HG03558 (cell line): ENCODE results near the gene ALG9.
"Not testable (repeated sequence)": the region's sequence is repeated elsewhere in the genome, so short reads cannot be mapped to it uniquely, and the experiment has no call there.

Experiments used
- ATAC-seq: cut with Tn5 transposase; IDR thresholded peaks from one replicate; pipeline ENCODE4 v1.9.1; 2021; ENCODE audit warnings: moderate number of reproducible peaks; ENCODE audit not compliant: unreplicated experiment; ENCODE audit errors: extremely low read depth

ALG9 gene

DNA sequence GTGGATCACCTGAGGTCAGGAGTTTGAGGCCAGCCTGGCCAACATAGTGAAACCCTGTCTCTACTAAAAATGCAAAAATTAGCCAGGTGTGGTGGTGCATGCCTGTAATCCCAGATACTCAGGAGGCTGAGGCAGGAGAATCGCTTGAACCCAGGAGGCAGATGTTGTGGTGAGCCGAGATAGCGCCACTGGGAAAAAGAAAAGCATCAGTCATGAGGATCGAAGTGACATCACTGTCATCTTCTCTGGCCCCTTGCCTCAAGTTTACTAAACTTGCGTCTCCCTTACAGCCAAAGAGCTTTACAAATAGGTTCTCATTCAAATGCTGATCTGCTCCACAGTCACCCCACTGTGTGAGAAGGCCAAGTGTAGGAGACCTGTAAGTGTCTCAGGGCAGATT lies 100.2 kb downstream of the ALG9 start:
- not testable (repeated sequence) for ATAC-seq

DNA sequence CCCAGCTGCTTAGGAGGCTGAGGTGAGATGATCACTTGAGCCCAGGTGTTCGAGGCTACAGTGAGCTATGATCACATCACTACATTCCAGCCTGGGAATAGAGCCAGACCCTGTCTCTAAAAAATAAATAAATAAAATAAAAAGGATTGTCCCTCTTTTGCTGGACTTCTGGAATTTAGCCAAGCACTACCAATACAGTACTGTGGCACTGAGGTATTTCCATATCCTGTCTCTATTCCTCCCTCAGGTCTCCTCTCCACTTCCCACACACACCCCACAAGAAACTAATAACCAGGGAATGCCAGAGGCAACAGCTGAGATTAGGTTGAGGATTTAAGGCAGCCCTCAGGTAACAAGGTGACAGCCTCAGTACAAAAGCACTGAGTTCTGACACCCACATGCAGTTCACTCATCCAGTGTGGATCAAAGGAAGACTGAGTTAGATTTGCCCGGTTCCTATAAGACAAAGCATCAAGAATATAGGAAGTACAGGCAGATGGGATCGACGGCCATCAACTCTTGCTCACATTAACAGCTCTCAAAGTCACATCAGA lies 100.7 kb downstream of the ALG9 start:
- ATAC-seq = no peak

DNA sequence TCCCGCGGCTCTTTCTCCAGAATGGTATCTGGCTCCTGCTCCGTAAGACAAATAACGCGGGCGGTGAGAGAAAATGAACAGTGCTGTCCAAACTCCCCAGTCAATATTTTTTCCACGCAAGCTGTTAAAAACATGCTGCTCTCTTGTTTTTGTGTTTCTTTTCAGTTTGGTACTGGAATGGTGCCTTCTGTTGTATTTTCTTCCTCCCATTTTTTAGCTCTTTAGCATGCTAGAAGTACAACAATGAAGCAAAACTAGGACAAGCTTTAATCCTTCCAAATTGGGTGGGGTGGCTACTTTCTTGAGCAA lies 104.6 kb downstream of the ALG9 start:
- ATAC-seq = no peak

DNA sequence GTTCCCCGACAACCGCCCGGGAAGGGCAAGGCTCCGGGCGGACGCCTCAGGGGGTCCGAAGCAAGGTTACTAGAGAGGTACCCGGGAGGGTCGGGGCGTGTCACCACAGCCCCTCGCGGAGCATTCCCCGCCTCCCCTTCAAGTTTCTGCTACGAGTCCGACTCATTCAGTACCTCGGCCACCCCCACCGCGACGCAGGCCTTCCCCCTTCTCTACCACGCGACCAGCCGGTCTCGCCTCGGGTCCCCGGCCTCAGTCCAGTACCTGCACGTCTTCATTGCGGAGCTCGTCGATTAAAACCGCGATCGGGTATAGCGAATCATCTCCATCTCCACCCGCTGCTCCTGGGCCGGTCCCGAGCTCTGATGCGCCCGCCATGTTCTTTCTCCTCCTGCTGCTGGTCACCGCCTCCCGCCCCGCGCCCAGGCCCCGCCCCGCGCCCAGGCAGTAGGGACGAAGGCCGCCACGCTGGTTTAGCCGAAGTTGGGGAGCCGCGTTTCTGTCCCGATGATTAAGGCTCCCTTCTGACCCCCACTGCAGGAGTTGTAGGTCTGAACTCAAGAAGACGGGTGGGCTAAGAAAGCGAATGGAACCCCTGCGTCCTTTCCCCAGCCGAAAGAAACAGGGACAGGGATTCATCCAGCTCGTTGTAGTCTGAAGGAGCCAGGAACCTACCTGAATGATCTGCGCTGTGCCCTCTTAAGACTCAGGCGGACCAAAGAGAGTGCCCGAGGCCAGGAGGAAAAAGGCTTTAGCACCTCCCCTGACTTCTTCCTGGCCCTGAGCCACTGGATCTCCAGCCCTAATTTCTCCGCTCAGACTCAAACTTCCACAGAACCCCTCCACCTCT lies 105.2 kb downstream of the ALG9 start, which contains the start of gene PPP2R1B:
Gene PPP2R1B (minus strand): TSS at position 406 of the 850 bp plus-strand sequence. CDS start 28 bp downstream, at position 378.
- no peak for ATAC-seq

DNA sequence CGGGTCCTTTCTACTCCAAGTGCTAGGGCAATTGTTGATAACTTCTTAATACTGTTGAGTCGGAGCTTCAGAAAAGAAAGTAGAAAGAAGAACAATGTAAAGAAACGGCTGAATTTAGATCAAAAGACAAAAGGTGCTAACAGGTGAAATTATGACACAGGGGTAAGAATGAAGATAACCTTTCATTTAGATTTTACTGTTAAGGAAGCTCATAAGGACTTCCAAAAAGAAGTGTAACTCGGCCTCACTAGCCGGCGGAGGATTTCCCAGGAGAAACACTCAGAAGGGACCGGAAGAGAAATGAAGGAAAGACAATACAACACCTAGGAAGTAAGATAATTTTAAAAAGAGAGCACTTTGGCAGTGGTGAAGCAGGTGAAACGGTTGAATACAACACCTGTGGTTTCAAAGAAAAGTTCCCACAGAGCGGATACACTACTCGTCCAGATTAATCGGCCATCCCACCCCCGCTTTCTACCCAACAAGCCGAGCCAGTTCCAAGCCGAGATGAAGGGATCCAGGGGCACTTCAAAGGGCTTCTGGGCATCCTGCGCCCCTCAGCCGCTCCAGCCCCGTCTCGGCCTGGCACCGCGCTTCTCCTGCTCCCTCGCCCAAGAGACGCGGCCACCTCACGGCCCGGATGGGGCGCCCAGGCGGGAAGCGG lies 105.9 kb downstream of the ALG9 start:
- ATAC-seq = no peak

DNA sequence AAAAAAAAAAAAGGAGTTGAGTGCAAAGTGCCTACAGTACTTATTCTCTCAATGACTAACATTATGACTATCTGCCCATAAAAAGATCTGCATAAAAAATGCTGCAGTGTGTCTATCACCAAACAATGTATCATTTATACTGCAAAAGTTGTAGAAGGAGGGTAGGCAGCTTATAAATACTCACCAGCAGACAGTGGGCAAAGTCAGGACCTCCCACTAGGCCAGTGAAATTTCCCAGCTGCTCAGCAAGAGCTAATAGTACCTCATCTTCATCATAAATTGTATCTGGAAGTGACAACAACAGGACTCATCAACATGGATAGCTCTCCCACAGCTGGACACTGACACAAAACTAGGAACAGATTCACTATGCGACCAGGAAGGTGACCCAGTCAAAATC lies 106.8 kb downstream of the ALG9 start:
- no peak for ATAC-seq

DNA sequence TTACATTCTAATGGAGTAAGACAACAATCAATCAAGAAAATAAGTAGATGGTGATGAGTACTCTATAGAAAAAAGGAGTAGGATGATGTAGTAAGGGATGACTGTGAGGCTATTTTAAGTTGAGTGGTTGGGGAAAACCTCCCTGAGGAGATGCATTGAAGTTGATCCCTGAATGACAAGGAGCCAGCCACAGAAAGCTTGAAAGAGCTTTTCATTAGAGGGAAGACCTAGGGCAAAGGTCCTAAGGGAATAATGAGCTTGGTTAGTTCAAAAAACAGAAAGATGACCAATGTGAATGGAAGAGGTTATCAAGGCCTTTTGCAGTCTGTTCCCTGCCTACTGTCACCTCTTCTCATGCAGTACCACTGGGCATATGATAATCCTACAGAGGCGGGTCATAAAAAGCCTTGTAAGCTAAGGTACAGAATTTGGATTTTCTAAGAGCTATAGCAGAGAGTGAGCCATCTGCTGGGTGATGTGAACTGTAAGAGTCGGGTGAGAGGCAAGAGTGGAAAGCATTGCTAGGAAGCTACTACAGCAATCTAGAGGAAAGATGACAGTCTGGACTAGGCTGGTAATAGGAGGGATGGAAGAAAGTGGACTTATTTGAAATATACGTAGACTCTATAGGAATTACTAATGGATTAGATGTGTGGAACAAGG lies 108.3 kb downstream of the ALG9 start:
- no peak for ATAC-seq

DNA sequence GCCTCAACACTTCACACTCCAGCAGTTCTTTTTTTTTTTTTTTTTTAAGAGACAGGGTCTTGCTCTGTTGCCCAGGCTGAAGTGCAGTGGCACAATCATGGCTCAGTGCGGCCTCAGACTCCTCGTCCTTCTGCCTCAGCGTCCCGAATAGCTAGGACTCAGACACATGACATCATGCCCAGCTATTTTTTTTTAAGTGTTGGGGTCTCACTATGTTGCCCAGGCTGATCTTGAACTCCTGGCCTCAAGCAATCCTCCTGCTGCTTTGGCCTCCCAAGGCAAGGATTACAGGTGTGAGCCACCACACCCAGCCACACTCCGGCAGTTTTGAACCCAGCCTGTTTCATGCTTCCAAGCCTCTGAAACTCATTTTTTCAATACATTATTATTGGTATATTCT lies 108.9 kb downstream of the ALG9 start:
- ATAC-seq = no peak

DNA sequence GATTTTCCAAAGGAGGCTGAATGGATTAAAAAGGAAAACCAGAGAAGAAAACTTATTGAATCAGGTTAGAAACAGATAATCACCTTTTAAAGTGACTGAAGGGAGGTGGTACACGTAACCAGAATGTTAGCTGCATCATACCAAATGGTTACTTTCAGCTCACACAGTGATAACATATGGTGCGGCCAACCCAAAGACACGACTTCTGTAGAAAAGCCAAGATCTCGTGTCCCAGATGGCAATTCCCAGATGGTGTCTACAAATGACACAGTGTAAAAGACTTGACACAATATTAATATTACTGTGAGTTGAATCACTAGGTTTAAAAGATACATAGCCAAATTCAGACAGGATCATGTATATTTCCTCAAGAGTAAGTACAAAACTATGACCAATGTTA lies 110.3 kb downstream of the ALG9 start:
- ATAC-seq = no peak

DNA sequence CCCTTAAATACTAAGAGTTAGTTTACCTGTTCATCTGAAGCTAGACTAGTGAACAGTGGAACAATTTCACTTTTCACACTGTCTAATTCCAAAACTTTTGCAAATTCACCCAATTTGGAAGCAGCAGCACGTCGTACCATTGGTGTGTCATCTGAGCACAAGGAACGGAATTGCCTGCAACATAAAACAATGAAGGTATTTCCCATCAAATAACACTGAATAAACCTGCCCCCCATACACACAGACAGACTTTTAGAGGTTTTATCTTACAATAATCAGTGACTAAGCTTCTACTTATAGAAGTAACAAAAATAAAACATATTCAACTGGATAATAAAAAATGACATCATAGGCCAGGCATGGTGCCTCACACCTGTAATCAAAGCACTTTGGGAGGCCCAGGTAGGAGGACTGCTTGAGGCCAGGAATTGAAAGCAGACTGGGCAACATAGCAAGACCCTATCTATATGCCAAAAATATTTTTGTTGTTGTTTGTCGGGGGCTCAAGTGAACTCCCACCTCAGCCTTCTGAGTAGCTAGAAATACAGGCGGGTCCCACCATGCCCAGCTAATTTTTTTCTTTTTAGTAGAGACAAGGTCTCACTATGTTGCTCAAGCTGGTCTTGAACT lies 111.5 kb downstream of the ALG9 start:
- no peak for ATAC-seq

DNA sequence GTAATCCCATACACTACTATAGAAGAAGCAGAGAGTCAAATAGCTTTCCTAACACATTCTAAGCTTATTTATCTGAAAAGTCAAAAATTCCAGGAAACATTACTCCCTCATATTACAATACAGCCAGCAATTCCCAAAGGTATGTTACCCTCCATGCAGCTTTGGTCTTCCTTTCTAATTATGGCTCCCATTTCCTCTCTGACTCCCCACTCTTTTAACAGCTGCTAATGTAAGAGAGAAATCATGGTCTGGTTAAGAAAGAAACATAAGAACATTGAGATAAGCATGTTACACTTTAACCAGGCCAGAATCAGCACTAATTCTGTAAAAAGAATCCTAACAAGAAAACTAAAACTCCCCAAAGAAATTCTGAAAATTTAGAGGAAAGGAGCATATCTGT lies 112.0 kb downstream of the ALG9 start:
- ATAC-seq = no peak

DNA sequence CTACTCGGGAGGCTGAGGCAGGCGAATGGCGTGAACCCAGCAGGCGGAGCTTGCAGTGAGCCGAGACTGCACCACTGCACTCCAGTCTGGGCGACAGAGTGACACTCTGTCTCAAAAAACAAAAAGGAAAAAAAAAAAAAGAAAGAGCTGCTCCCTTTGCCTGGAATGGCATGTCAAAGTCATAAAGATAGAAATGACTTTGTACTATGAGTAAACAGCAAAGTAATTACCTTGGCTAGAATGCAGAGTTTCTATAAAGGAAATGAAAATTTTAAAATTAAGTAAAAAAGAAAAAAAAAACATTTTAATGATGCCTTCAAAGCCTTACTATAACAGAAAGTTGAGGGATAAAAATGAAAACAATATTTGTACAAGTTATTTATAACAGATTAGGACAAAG lies 115.3 kb downstream of the ALG9 start:
- no peak for ATAC-seq

DNA sequence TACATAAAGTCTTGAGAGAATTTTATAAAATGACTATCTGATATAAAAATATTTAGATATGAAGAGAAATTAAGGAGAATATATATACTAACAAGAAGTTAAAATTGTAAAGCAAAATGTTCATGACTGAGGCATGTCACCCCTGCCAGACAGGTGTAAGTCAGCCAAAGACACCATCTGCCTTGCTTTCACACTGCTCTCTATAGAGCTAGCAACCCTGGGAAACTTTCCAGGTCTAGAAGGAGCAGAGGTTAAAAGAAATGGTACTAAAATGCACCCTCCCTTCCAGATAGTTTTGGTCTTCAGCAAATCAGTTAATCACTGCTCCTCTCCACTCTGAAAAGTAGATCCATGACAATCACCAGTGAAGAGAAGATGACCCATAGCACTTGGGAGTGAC lies 121.7 kb downstream of the ALG9 start:
- ATAC-seq = no peak

DNA sequence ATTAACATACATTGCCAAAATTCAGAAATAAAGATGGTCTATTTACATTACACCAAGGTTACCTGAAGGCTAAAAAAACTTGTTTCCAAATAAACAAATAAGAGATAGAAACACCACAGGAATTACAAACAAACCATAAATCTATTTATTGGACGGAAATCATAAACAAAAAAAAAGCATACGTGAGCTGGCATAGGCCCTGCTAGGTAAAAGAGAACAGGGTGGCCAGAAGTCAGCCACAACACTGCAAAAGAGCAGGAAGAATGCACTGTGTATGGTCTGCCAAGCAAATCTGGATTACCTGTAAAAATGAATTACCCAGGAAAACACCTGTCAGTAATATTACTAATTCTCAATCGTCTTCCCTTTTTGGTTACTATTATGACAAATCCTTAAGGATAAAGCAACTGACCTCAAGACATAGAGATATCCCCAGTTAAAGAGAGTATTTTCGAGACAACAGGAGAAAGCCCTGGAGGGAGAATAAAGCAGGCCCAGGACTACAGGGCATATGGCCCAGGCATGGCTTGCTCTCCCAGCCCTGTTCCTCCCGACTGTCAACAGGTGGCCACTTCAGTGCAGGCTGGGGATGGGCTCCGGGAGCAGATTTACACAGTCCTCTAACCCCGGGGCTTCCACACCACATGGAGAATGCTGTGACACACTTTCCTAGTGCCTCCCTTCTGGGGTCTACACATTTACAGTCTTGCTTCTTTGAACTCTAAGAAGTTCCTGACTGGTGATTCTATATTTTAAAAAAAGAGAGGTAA lies 123.2 kb downstream of the ALG9 start:
- no peak for ATAC-seq

DNA sequence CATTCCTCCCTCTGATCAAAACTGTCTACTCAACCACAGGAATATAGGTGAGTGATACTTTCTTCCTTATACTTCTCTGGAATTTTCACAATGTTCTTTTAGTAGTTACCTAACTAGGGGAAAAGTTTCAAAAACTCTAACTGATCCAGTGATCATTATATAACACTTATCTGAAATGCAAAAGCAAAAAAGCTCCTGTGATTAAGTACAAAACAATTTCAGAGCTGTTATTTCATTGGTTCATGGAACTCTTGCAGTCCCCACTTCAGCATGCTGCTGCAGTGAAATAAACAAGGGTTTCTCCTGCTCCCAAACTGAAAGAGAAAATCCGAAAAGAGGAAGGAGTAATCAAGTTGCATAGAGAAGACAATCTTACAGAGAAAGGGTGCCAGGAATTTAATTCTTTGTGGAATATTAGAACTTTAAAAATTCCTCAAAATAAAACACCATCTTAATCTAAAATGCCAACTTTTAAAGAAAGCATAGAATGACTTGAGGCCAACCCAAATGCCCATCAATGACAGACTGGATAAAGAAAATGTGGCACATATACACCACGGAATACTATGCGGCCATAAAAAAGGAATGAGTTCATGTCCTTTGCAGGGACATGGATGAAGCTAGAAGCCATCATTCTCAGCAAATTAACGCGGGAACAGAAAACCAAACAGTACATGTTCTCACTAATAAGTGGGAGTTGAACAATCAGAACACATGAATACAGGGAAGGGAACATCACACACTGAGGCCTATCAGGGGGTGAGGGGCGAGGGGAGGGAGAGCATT lies 125.5 kb downstream of the ALG9 start:
- ATAC-seq = no peak

DNA sequence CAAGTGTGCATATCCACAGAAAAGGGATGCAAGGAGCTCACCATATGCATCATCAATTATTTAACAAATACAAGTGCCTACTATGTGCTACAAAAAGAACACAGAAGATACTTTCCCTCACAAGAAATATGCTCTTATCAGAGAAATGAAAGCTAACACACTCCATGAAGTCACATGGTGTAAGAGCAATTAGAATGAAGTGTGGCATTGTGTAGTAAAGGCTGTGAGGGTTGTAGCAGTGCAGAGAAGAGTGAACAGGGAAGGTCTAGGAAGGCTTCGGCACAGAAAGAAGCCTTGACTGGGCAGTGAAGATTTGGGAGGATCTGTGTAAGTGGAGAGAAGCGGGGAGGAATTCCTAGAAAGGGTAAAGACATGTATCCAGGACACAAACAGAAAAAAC lies 127.7 kb downstream of the ALG9 start:
- ATAC-seq = no peak

DNA sequence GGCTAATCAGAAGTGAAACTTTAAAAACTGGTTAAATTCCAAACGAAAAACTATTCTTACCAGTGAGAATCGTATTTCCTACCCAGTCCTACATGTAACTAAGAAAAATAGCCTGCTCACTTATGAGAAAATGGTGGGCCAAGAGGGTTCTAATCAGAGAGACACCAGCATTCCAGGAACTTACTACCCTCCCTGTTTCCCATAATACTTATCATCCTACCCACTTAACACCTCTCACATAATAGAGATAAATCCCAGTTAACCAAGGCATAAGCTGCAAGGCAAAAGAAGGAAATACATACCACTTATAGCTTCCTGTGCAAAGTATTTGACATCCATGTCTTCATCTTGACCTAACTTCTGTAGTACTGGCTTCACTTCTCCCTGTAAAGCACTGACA lies 129.6 kb downstream of the ALG9 start:
- no peak for ATAC-seq

DNA sequence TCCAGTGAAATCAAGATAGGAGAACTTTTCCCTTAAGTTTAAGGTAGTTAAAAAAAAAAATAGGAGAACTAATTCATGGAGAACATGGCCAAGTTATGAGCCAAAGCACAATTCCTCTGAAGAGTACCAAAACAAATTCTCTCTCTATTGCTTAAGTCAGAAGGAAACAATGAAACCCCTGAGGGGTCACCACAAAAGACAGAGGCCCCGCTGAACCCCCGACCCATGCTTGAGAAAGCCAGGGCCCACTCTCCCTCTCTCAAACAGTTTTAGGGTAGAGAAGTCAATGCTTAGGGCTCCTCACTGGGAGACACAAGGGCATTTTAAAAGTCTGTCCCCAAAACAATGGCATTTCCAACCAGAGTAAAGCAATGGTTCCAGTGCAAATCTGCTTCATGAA lies 132.1 kb downstream of the ALG9 start:
- ATAC-seq = no peak
